H1 (cell line): ENCODE results near the gene VPS54. TPM values are rescaled to one million over a fixed set of nuclear protein-coding genes. Genes with fewer than 3 reads are reported as not detected.

ENCODE experiments used
- CBX8 ChIP-seq: fragments of 300-800, 300-1000 bp; sonication (generic); IDR thresholded peaks from 2 replicates; pipeline ENCODE4 v1.7.1; 2016; ENCODE audit warnings: low read depth, low read length, borderline replicate concordance
- CTBP2 ChIP-seq: IDR thresholded peaks from 2 replicates; pipeline ENCODE4 v1.7.0; 2011; ENCODE audit warnings: borderline replicate concordance, mild to moderate bottlenecking, moderate library complexity, mixed read lengths, low read length; ENCODE audit not compliant: insufficient read depth, insufficient read length
- CTCF ChIP-seq, 3 experiments: IDR thresholded peaks; 1 replicate in 2 of 3; 2 replicates in 1 of 3; pipeline versions ENCODE4 v1.5.1 to v1.6.1; 2011; ENCODE audit warnings: low read length in 3 of 3, mild to moderate bottlenecking in 3 of 3, inconsistent platforms in 2 of 3, low read depth in 1 of 3, moderate library complexity in 1 of 3; ENCODE audit not compliant: insufficient read depth in 1 of 3; ENCODE audit errors: control extremely low read depth in 1 of 3
- NRF1 ChIP-seq: IDR thresholded peaks from 2 replicates; pipeline ENCODE4 v1.6.1; 2011; ENCODE audit warnings: mild to moderate bottlenecking, low read depth, low read length, improper control_type of control experiment
- SRF ChIP-seq: IDR thresholded peaks from 2 replicates; pipeline ENCODE4 v1.6.1; 2011; ENCODE audit warnings: mild to moderate bottlenecking, low read depth, low read length, moderate library complexity
- SUZ12 ChIP-seq: fragments of 200-600 bp; sonication (generic); IDR thresholded peaks from 2 replicates; pipeline ENCODE4 v1.6.1; 2012; ENCODE audit warnings: mild to moderate bottlenecking, inconsistent platforms, low read length, moderate library complexity, mixed read lengths
- ZNF274 ChIP-seq: IDR thresholded peaks from 2 replicates; pipeline ENCODE4 v1.7.0; 2012; ENCODE audit warnings: low read length, borderline replicate concordance; ENCODE audit errors: extremely low read depth
- polyA plus RNA-seq, 7 experiments: library from polyadenylated mRNA; depleted of rRNA in 3 of 7; stranded (reverse) in 5 of 7; unstranded in 2 of 7; fragments of >200 nt in 5 of 7; fragments of 200-250 nt in 2 of 7; gene quantifications; 1 replicate in 5 of 7; 2 replicates in 1 of 7; 4 replicates in 1 of 7; pipeline versions ENCODE4 v1.2.1 to v1.2.3, GENCODE V29; 2011 to 2013; ENCODE audit warnings: missing spikeins in 2 of 7, mixed read lengths in 2 of 7
- total RNA-seq: library from RNA; stranded (reverse); fragmentation: NEBNext Ultra II Directional; extraction: Animal tissue kit (Norgen Biotek cat#: 25700); gene quantifications from 2 replicates; pipeline ENCODE4 v1.2.1, GENCODE V29; 2021
- TF ChIP-seq, protein P1 (sequence below): fragments of 300-600 bp; sonication (generic); IDR thresholded peaks from 2 replicates; pipeline ENCODE4 v1.7.1; 2012; ENCODE audit warnings: low read length, moderate library complexity, mild to moderate bottlenecking, inconsistent platforms; ENCODE audit not compliant: insufficient replicate concordance

VPS54 gene
- total and polyA plus RNA-seq, 2 of the 8 experiments (the other 6 are each of a cell fraction or from before 2014, with no cell fraction given): 3.6 to 13.2 TPM

DNA sequence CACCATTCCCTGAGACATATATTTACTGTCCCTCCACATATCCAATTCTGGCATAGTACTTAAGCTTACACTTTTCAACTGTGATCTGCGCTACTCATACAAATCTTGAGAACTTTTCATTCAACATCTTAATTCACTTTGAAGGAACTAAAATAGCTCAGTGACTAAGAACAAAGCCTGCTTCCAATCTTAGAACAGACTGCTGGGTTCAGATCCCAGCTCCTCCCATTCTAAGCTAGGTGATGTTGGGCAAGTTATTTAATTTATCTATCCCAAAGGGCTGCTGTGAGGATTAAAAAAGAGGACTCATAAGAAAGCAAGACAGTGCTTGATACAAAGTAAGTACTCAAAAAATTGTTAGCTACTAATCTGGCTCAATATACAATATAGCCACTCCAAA is 119.6 kb downstream of the VPS54 start (continued):
- TF ChIP-seq, protein P1, sequence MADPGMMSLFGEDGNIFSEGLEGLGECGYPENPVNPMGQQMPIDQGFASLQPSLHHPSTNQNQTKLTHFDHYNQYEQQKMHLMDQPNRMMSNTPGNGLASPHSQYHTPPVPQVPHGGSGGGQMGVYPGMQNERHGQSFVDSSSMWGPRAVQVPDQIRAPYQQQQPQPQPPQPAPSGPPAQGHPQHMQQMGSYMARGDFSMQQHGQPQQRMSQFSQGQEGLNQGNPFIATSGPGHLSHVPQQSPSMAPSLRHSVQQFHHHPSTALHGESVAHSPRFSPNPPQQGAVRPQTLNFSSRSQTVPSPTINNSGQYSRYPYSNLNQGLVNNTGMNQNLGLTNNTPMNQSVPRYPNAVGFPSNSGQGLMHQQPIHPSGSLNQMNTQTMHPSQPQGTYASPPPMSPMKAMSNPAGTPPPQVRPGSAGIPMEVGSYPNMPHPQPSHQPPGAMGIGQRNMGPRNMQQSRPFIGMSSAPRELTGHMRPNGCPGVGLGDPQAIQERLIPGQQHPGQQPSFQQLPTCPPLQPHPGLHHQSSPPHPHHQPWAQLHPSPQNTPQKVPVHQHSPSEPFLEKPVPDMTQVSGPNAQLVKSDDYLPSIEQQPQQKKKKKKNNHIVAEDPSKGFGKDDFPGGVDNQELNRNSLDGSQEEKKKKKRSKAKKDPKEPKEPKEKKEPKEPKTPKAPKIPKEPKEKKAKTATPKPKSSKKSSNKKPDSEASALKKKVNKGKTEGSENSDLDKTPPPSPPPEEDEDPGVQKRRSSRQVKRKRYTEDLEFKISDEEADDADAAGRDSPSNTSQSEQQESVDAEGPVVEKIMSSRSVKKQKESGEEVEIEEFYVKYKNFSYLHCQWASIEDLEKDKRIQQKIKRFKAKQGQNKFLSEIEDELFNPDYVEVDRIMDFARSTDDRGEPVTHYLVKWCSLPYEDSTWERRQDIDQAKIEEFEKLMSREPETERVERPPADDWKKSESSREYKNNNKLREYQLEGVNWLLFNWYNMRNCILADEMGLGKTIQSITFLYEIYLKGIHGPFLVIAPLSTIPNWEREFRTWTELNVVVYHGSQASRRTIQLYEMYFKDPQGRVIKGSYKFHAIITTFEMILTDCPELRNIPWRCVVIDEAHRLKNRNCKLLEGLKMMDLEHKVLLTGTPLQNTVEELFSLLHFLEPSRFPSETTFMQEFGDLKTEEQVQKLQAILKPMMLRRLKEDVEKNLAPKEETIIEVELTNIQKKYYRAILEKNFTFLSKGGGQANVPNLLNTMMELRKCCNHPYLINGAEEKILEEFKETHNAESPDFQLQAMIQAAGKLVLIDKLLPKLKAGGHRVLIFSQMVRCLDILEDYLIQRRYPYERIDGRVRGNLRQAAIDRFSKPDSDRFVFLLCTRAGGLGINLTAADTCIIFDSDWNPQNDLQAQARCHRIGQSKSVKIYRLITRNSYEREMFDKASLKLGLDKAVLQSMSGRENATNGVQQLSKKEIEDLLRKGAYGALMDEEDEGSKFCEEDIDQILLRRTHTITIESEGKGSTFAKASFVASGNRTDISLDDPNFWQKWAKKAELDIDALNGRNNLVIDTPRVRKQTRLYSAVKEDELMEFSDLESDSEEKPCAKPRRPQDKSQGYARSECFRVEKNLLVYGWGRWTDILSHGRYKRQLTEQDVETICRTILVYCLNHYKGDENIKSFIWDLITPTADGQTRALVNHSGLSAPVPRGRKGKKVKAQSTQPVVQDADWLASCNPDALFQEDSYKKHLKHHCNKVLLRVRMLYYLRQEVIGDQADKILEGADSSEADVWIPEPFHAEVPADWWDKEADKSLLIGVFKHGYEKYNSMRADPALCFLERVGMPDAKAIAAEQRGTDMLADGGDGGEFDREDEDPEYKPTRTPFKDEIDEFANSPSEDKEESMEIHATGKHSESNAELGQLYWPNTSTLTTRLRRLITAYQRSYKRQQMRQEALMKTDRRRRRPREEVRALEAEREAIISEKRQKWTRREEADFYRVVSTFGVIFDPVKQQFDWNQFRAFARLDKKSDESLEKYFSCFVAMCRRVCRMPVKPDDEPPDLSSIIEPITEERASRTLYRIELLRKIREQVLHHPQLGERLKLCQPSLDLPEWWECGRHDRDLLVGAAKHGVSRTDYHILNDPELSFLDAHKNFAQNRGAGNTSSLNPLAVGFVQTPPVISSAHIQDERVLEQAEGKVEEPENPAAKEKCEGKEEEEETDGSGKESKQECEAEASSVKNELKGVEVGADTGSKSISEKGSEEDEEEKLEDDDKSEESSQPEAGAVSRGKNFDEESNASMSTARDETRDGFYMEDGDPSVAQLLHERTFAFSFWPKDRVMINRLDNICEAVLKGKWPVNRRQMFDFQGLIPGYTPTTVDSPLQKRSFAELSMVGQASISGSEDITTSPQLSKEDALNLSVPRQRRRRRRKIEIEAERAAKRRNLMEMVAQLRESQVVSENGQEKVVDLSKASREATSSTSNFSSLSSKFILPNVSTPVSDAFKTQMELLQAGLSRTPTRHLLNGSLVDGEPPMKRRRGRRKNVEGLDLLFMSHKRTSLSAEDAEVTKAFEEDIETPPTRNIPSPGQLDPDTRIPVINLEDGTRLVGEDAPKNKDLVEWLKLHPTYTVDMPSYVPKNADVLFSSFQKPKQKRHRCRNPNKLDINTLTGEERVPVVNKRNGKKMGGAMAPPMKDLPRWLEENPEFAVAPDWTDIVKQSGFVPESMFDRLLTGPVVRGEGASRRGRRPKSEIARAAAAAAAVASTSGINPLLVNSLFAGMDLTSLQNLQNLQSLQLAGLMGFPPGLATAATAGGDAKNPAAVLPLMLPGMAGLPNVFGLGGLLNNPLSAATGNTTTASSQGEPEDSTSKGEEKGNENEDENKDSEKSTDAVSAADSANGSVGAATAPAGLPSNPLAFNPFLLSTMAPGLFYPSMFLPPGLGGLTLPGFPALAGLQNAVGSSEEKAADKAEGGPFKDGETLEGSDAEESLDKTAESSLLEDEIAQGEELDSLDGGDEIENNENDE: no peak
- TF ChIP-seq SUZ12 (no peak), CTCF (IDR thresholded peaks at IDR 0.05; ENCODE audit: control extremely low read depth in 1 of 3, insufficient read depth in 1 of 3, low read depth in 1 of 3, low read length in 3 of 3) (no peak), ZNF274 (no peak), SRF (no peak), CBX8 (no peak), NRF1 (no peak), CTBP2 (no peak)
- TF ChIP-seq, all 59 proteins: peak for 0
